GM21367 (cell line): ENCODE data around the gene SLC25A25.
A peak's percentile ranks its signal among the peaks of the same experiment; 100 is the strongest.
"Not testable (repeated sequence)": the region's sequence is repeated elsewhere in the genome, so short reads cannot be mapped to it uniquely, and the experiment has no call there.

ENCODE experiments used
- ATAC-seq: cut with Tn5 transposase; IDR thresholded peaks from one replicate; pipeline ENCODE4 v1.9.1; 2021; ENCODE audit not compliant: unreplicated experiment

Gene SLC25A25

GRCh38 chr9:128123451-128124080, 55.5 kb downstream of the SLC25A25 start:
- no peak for ATAC-seq

- no peak for ATAC-seq
Observed at GRCh38 chr9:128124451-128124850, 56.4 kb downstream of the SLC25A25 start.

DNA sequence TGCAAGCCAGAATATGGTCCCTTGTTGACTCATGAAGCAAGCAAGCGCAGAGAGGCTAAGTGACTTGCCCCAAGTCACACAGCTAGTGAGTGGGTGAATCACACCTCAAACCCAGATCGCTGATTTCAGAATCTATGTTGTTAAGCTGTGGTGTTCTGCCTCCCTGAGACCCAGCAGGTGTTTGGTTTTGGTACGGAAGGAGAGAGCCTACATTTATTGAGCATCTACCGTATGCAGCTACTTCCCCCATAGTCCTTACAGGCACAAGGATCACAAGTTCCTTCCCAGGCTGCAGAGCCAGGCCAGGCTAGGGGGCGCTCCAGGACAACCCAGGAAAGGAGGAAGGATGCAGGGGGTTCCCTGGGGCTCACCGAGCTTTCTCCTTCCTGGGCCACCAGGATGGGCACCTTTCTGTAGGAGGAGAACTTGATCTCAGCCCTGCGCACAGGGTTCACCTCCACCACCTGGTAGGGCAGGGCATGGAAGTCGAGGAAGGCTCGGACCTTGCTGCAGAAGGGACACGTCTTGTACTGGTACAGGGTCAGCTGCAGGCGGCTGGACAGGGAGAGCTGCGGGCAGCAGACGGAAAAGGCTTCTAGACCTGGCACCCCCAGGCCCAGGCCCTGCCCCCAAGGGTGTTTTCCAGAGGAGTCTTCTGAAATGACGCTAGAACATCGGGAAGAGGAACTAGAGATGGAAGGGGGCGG, 57.0 kb downstream of the SLC25A25 start:
- no peak for ATAC-seq

DNA sequence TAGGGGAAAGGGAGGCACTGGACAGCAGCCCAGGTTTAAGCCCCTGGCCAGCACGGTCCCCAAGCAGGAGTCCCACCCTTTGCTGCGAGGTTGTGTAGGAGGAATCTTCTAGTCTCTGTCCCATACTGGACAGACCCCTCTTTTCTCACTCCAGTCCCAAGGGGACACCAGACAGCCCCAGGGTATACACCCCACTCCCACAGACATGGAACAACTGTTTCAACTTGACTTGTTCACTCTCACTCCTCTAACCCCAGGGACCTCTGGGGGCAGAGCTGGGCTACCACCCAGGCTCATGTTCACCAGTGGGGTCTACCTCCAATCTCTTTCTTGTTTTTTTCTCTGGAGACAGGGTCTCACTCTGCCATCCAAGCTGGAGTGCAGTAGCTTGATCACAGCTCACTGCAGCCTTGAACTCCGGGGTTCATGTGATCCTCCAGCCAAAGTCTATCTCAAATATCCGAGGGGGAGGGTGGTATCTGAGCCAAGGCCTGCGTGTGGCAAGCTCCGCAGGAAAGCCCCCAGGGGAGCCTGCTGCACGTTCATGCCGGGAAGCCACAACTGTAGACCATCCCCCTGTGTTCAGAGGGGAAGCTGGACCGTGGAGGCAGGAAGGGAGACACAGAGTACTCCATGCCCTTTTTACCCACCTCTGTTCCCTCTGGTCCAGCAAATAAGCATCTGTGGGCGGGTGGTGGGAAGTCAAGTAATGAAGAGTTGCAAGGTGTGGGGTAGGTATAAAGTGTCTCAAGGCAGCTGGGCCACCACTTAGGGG, 57.7 kb downstream of the SLC25A25 start:
- no peak for ATAC-seq

GRCh38 chr9:128127568-128127989, 59.5 kb downstream of the SLC25A25 start, which contains the start of gene PTGES2:
Gene PTGES2, minus strand, starts transcription at chr9:128127729. Its CDS starts 12 bp downstream, at chr9:128127717.
- peak; percentile 42 for ATAC-seq

GRCh38 chr9:128127990-128128835, 60.2 kb downstream of the SLC25A25 start:
- peak; percentile 57 for ATAC-seq

DNA sequence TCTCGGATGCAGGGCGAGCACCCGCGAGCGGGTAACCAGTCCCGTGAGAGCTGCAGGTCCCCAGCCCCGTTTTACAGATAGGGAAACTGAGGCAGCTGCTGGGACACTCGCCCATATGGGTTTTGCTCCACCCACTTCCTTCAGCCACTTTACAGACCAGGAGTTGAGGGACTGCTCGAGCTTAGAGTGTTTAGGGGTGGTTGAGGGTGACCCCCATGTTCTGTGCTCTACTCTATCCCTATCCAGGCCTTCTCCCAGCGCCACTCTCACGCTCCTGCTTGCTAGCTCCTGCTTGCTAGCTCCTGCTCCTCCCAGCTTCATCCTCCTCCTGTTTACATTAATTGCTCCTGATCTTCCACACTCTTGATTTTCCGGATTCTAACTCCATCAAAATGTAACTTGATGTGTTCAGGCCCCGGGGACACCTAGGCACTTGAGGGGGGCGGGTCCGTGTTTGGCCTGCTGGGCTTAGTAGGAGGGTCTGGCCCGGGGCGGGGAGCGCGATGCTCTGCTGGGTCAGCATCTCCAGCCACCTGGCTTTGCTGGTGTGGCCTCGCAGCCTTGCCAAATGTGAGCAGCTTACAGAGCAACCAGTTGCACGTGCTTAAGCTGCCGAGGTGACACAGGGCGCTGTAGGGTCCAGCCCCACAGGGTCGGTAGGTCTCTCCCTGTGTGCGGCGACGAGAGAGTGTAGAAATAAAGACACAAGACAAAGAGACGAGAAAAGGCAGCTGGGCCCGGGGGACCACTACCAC, 61.0 kb downstream of the SLC25A25 start:
- no peak for ATAC-seq

GRCh38 chr9:128129976-128130590, 62.1 kb downstream of the SLC25A25 start:
- not testable (repeated sequence) for ATAC-seq

DNA sequence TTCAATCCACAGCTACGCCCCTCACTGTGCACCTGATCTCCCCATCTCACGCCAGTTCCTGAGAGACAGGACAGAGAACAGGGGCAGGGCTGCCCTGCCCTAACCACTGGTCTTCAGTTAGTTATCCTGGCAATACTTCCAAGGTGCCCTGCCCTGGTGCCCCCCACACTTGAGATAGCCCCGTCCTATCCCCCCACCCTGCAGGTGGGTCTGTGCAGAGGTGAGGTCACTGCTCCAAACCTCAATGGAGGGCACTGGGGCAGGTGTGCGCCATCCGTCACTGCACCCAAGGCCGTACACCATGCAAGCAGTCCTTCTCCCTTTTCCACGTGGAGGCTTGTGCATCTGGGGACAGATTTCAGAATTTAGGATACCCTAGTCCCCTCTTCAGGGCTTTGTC, 62.6 kb downstream of the SLC25A25 start:
- ATAC-seq = not testable (repeated sequence)

DNA sequence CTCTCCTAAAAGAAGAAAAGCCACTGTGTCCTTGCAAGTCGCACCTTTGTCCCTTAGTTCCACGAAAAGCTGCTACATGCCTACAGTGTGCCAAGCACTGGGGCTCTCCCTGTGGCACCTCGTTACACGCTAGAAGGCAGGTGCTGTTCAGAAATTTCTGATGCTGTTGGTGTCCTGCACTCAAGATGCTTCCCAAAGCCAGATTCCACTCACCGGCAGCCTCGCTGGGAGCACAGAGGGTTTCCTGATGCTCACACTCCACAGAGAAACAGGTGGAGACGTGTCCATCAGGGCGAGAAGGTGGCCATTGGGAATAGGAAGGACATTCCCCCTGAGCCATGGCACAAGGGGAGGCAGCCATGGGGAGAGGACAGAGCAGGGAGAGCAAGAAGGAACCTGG, 63.3 kb downstream of the SLC25A25 start:
- ATAC-seq = not testable (repeated sequence)

DNA sequence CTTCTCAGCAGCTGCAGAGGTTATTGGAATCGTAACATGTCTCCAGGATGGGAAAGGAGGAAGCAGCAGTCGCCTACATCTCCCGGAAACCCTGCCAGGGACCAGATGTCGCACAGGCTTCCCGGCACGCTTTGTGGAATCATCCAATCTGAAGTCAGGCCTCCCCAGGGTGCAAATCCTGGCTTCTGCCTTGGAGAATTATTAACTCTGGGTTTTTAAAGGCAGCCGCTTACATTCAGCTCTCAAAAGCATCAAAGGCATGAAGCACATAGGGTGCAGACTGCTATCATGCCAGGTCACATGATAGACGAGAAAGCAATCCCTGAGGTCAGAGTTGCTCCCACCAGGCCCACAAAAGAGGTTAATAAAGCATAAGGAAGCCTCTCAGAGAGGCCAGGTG, 64.1 kb downstream of the SLC25A25 start:
- not testable (repeated sequence) for ATAC-seq

- ATAC-seq = not testable (repeated sequence)
Observed at GRCh38 chr9:128135561-128135960, 67.5 kb downstream of the SLC25A25 start.

- ATAC-seq = no peak
Observed at GRCh38 chr9:128136816-128137793, 69.1 kb downstream of the SLC25A25 start.

- no peak for ATAC-seq
Observed at GRCh38 chr9:128138001-128138400, 70.0 kb downstream of the SLC25A25 start.

GRCh38 chr9:128139621-128140020, 71.6 kb downstream of the SLC25A25 start:
- ATAC-seq = no peak

- no peak for ATAC-seq
Observed at GRCh38 chr9:128141604-128142003, 73.6 kb downstream of the SLC25A25 start.

- no peak for ATAC-seq
Observed at GRCh38 chr9:128142061-128142460, 74.0 kb downstream of the SLC25A25 start.

DNA sequence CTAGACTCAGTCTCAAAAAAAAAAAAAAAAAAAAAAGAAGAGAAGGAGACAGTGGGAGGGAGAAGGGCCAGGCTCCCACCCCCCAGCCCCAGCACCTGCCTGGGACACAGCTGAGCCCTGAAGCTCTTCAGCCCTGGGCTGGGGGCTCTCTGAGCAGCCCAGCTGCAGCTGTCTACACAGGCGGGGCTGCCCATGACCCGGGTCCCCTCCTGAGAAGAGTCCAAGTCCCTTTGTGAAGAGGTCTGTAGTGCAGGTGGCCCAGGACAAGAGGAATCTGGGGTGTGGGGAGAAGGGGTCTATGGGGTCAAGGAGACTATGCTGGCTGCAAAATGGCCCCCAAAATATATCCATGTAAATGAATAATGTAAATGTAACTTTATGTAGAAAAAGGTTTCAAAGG, 74.6 kb downstream of the SLC25A25 start:
- ATAC-seq = no peak
